ENCODE data around the gene TTLL13. TPM values are rescaled to one million over a fixed set of nuclear protein-coding genes. Genes with fewer than 3 reads are reported as not detected.
"Not testable (repeated sequence)": the region's sequence is repeated elsewhere in the genome, so short reads cannot be mapped to it uniquely, and the experiment has no call there.

TTLL13 gene
- total RNA-seq, 6 experiments from 2014 or later, result 0.13 to 0.46 TPM; not detected in 4

GRCh38 chr15:90271459-90272166 is 22.3 kb downstream of the TTLL13 start:
- H3K36me3 ChIP-seq, result peaks cover 0 to 43% (median 11%) of the 10 kb centered on the region in 4 donors
- intact Hi-C loops (cut with DNase I), result no loop called here
- DNase-seq (no peak), ATAC-seq (no peak)
- H3K9me3 ChIP-seq, result no peaks in the 10 kb centered on the region
- no peak overlapping the region for H3K4me3 ChIP-seq
- H3K27ac ChIP-seq, result no peak overlapping the region
- TF ChIP-seq POLR2A (IDR thresholded peaks at IDR 0.05) (no peak), CTCF (IDR thresholded peaks at IDR 0.05) (no peak)
- WGBS (ENCODE audit: insufficient coverage, low coverage, low lambda C conversion rate, missing lambda C conversion rate), result 77% methylated on average over 6 of the region's 7 CpGs
- H3K27me3 ChIP-seq, result no peaks in the 10 kb centered on the region
- H3K4me1 ChIP-seq, result peaks cover 0 to 19% (median 11%) of the 10 kb centered on the region in 4 donors

GRCh38 chr15:90278467-90278866 is 29.1 kb downstream of the TTLL13 start:
- H3K27ac ChIP-seq; ATAC-seq; H3K36me3 ChIP-seq; H3K4me3 ChIP-seq; H3K27me3 ChIP-seq; H3K9me3 ChIP-seq; H3K4me1 ChIP-seq; intact Hi-C loops (cut with DNase I): not testable (repeated sequence)
- 96% methylated on average over 4 of the region's 12 CpGs for WGBS (ENCODE audit: insufficient coverage, low coverage, low lambda C conversion rate, missing lambda C conversion rate)
- peak in 1 of 3 donors; percentile 3 for DNase-seq

- H3K27me3 ChIP-seq; H3K9me3 ChIP-seq; H3K27ac ChIP-seq; H3K4me1 ChIP-seq; ATAC-seq; intact Hi-C loops (cut with DNase I); H3K4me3 ChIP-seq; H3K36me3 ChIP-seq: not testable (repeated sequence)
- peak in 1 of 3 donors; percentile 18 for DNase-seq
- WGBS (ENCODE audit: insufficient coverage, low coverage, low lambda C conversion rate, missing lambda C conversion rate), result 92% methylated on average over 4 of the region's 5 CpGs
These were observed 31.4 kb downstream of the TTLL13 start for GRCh38 chr15:90280743-90281142.

- intact Hi-C loops (cut with DNase I); H3K4me3 ChIP-seq; H3K27ac ChIP-seq; H3K4me1 ChIP-seq; H3K27me3 ChIP-seq; H3K36me3 ChIP-seq; H3K9me3 ChIP-seq: not testable (repeated sequence)
- DNase-seq (peak in 1 of 3 donors; percentile 8), ATAC-seq (peak in 1 of 4 donors; percentile 40)
- WGBS (ENCODE audit: insufficient coverage, low coverage, low lambda C conversion rate, missing lambda C conversion rate), result 74% methylated on average over 5 of the region's 6 CpGs
These were observed 32.3 kb downstream of the TTLL13 start for GRCh38 chr15:90281637-90282036.

- no peak overlapping the region for H3K4me3 ChIP-seq
- H3K9me3 ChIP-seq, result no peaks in the 10 kb centered on the region
- intact Hi-C loops (cut with DNase I), result no loop called here
- ATAC-seq (peak; percentile 57 to 76 (median 58)), DNase-seq (no peak)
- no peaks in the 10 kb centered on the region for H3K36me3 ChIP-seq
- H3K27me3 ChIP-seq, result no peaks in the 10 kb centered on the region
- TF ChIP-seq POLR2A (IDR thresholded peaks at IDR 0.05) (no peak), CTCF (IDR thresholded peaks at IDR 0.05) (peak; percentile 29 to 51 (median 38))
- H3K4me1 ChIP-seq, result no peaks in the 10 kb centered on the region
- H3K27ac ChIP-seq, result no peak overlapping the region
These were observed 37.3 kb downstream of the TTLL13 start for GRCh38 chr15:90286678-90287077.

GRCh38 chr15:90287101-90287500 is 37.7 kb downstream of the TTLL13 start:
- Histone ChIP-seq H3K27me3 (no peaks in the 10 kb centered on the region), H3K4me3 (no peak overlapping the region), H3K36me3 (no peaks in the 10 kb centered on the region), H3K4me1 (no peaks in the 10 kb centered on the region), H3K27ac (no peak overlapping the region), H3K9me3 (no peaks in the 10 kb centered on the region)
- no peak for DNase-seq
- no peak for TF ChIP-seq POLR2A (IDR thresholded peaks at IDR 0.05)
- no peak for TF ChIP-seq CTCF (IDR thresholded peaks at IDR 0.05)
- no peak for ATAC-seq
- intact Hi-C loops (cut with DNase I), result no loop called here
- WGBS (ENCODE audit: insufficient coverage, low coverage, low lambda C conversion rate, missing lambda C conversion rate), result 21% methylated on average over 5 of the region's 5 CpGs

Data from right lobe of liver (tissue), 6 donors.